ENCODE data around the gene SHB.
A peak's percentile ranks its signal among the peaks of the same experiment; 100 is the strongest.

SHB gene

DNA sequence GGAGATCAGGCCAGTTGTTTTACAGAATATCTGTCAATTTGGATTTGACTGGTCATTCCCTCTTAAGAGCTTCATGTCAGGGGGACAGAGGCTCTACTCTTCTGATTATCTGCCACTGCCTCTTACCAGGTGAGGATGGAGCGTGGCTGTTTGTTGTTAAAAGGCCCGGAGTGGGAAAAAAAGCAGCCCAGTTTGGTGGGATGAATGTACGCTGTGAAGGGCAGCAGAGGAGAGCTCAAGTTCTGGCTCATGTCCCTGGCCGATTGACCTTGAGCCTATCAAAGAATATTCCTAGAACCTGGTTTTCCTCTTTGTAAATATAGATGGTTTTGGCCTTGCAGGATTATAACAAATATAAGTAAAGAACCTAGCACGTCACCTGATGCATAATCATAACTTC, 16.3 kb upstream of the SHB start:
- no peak for DNase-seq

DNA sequence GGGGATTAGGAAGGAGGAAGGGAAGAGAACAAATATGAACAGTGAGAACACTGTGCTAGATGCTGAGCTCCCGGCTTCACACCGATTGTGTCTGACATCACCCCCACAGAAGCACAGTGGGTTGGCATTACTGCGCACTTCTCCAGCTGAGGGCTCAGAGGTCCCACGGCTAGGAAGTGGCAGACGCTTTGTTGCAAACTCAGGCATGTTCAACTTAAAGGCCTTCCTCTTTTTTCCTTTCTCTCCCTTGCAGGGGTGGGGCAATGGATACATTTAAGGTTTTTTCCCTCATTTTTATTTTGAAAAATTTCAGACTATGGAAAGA, 15.5 kb upstream of the SHB start:
- DNase-seq, result peak; percentile 77

DNA sequence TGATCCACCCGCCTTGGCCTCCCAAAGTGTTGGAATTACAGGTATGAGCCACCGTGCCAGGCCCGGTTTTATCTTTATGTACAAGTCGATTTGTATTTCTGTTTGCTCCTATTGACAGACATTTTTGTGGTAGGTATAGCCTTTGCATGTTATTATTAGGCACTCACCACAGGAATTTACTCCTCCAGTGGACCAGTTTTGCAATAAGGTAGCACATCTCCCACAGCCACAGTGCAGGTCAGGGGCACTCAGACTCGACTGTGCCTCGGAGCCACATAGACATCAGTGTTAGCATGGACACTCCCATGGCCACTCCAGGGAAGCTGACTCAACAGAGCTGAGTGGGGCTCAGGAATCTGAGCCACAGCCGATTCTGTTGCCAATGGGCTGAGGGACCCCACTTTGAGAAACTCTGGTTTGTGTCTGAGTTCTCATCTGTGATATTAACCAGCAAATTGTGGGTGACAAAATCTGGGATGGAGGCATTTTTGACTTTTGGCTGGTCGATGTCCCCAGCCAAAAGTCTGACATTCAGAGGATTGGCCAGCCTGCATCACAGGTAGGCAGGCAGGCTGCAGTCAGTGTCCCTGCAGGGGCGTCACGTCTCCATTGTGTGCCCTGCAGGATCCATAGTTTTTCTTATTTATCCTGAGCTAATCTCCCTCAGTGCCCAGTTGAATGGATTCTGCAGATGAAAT, 15.0 kb upstream of the SHB start:
- DNase-seq, result no peak

DNA sequence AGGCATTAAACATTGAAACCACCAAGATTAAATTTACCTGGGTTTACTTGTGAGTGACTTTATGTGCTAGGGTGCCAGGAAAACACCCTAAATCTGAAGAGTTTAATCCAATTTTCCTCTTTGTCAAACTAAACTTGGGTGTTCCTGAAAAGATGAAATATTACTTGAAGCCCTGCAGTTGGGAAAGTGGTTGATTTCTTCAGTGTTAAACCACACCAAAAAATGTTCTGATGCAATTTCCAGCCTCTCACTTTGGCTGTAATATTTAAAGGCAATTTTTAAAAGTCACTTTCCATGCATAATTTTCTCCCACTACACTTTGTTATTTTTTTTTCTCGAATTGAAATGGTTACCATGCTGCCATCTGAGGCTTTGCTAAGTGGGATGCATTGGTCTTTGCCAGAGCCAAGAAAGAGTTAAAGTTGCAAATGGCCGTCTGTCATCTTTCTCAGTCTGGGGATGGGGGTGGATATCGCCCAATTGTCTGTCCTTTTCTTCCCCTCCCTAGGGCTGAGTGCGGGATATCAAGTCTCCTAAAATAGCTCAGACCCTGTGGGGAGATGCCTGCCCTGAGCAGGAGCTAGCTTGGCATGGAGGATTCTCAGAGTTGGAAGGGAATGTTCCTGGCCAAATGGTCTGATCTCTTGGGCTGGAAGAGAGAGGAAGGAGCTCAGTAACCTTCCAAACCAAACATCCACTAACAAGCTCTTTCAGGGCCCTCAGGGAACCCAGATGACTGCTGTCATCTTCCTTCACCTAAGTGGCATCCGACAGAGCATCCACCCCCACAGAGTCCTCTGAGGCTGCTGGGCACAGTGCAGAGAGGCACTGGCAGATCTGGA, 13.6 kb upstream of the SHB start:
- DNase-seq, result peak; percentile 44

DNA sequence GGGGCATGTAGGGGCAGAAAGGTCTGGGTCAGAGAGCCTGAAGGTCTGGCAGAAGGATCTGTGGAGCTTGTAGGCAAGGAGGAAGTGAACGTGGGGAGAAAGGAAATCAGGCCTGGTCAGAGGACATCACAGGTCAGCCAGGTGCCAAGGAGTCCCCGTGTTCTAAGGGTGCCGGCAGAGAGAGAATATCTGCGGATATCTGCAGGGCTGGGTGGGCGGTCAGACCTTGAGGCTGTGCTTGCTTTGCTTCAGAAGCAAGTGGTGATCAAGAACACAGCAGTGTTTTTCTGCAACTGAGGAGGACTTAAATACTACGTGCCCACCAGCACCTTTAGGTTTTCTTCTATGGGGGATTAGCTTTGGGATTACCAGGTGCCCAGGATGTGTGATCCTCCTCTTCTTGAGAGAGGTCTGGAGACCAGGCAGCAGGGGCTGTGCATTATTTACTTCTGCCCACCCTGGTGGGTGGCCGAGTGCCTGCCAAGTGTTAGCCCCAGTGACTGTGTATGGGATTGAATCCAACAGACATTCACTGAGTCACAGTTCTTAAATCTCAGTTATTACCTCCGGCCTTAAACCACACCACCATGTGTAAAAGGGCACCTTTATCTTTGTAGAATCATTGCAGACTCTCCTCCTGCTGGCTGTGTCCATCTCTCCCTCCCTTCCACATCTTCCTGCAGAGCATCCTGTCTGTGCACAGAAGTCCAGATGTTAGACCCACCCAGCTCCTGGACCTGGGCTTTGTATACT, 12.5 kb upstream of the SHB start:
- no peak for DNase-seq

DNA sequence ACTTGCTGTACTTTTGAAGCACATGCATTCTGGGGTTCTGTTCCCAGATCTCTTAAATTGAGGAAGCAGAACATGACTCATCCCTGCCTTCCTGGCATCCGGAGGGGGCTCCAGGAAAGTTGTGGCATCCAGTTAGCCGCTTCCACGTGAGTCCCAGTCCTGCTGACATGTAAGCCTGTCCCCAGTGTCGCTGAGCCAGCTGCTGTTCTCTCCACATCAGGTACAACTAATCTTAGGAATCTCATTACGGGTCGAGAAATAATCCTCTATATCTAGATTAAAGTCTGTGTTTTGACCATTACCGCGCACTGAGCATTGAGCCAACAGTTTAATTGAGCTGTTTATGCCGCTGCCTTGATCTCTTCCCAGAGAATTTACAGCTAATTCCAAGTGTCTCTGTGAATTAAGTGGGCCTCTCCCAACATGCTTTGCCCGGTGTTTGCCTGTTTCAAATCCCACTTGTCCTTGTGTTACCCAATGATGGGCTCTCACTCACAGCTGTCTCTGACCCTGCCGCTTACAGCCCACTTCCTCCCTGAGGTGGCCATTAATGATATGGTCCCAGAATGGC, 10.5 kb upstream of the SHB start:
- DNase-seq, result peak; percentile 57

DNA sequence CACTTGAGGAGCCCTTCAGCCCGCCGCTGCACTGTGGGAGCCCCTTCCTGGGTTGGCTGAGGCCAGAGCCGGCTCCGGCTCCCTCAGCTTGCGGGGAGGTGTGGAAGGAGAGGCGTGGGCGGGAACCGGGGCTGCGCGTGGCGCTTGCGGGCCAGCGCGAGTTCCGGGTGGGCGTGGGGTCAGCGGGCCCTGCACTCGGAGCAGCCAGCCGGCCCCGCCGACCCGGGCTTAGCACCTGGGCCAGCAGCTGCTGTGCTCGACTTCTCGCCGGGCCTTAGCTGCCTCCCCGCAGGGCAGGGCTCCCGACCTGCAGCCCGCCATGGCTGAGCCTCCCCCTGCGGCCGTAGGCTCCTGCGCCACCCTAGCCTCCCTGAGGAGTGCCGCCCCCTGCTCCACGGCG, 6.2 kb upstream of the SHB start:
- DNase-seq, result no peak

DNA sequence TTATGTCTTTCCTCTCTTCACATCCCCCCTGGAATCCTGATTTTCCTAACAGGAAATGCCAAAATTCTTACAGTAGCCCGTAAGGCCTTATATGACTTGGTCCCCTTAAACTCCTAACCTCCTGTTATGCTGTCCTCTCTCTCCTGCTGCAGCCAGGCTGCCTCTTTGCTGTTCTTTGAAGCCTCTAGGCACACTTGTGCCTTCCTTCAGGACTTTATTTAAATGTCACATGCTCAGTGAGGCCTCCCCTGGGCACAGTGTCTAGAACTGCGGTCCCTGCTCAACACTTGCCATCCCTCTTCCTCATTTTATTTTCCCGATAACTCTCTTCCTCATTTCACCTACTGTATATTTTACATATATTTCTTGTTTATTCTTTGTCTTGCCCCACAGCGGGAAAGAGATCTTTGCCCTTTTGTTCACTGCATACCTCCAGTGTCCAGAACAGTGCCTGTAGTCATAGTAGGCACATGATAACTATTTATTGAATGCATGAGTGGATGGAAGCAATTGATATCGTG, 5.5 kb upstream of the SHB start:
- DNase-seq, result peak; percentile 56

DNA sequence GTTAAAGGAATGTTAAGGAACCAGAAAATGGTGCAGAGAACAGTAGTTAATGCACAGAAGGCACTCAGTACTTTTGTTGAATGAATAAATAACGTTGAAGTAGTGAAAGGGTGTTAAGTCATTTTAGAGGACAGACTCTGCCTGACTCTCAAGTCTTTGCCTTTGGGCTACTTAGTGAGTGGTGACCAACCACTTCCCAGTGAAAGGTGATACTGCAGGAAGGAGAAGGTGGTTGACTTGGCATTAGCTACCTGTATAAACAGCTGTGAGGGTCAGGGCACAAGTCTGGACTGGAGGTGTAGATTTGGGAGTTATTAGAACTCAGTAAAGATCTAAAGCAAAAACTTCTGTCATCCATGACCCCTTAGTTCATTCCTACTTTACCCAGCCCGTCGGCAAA, 4.9 kb upstream of the SHB start:
- DNase-seq, result no peak

DNA sequence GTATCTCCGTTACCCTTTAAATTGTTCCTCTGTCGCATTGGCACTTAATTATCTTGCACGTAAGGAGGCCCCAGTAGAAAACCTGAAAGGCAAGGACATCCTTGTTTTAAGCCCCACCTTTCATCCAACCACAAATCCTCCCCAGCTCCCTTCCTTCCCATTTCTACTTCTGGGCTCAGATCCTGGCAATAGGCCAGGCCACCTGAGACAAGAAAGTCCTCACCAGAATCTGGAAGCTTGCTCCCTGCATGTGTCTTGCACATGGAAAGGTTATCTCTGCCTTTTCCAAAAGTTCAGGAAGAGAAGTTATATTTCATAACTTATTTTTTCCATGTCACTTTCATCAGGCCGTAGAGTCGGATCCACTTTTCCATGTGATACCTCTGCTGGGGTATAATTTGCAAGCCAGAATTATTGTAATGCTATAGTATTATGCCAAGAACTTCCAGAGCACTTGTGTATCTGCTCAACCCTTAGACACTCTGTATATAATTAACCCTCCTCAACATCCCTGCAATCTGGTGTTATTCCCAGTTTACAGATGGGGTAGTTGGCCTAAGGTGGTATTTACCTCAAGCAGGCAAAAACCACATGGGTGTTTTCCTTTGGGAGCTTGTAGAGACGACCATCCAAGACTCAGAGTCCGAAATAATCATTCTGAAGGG, 2.6 kb upstream of the SHB start:
- no peak for DNase-seq

DNA sequence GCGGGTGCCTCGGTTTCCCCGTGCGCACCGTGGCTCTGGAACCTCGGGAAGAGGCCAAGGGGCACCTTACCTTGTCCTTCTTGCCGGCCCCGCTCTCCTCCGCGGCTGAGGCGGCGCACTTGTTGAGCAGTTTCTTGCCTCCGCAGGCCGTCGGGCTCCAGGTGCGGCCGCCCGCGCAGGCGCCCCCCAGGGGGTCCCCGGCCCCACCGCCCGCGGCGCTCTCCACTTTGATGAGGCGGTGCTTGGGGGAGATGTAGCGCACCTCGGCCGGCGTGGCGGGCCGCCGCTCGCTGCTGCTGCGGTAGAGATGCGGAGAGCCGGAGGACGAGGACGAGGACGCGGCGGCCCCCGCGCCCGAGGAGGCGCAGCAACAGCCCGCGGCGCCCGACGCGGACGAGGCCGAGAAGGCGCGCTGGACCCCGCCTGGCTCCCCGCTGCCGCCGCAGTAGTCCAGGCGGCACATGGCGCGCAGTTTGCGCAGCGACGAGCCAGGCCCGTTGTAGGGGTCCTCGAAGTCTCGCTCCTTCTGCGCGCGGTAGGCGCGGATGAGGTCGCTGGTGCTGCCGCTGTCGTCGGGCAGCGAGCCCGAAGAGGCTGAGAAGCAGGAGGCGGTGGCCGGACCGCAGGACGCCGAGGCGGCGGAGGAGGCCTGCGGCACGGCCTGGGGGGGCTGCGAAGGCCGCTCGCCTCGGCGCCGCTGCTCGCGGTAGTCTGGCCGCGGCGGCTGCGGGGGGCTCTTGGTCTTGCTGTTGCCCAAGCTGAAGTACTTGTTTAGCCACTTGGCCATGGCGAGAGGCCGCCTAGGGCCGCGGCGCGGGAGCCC, 957 bp downstream of the SHB start:
- no peak for DNase-seq

DNA sequence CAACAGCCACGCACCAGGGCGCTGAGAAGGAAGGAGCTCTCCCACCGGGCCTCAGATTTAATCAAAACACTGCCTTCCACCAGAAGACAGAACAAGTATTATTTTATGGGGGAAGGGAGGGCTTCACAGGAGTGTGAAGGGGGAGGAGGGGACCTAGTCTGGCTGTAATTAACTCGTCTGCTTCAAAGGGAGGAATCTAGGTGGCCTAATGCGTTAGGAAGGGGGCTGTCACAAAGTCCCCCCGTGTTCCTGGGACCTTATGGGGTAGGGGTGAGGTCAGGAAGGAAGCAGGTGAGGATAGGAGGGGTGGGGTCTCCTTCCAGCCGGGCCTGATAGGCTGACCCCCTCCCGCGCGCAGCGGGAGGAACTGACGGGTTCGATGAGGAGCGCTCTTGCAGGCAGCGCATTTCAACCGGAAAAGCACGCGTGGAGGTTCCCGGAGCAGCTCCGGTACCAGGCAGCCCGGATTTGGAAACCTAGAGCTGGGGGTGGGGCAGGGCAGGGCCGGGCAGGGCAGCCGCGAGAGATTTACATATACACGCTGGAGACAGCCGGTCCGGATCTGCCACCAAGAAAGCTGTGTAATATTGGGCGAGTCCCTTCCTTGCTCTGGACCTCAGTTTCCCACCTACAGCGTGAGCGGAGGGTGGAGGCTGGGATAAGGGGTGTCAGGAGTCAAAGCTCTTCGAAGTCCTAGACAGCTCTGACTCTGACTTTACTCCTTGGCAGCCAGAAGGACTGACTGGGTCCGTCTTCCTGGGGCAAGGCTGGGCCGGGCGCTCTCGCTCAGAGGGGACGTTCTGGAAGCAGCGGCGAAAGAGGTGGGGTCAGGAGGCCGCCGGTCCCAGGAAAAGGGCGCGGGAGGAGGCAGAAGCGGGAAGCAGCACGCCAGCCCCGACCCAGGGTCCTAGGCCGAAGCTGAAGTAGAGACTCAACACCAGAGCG, 1.8 kb downstream of the SHB start:
- peak; percentile 44 for DNase-seq

DNA sequence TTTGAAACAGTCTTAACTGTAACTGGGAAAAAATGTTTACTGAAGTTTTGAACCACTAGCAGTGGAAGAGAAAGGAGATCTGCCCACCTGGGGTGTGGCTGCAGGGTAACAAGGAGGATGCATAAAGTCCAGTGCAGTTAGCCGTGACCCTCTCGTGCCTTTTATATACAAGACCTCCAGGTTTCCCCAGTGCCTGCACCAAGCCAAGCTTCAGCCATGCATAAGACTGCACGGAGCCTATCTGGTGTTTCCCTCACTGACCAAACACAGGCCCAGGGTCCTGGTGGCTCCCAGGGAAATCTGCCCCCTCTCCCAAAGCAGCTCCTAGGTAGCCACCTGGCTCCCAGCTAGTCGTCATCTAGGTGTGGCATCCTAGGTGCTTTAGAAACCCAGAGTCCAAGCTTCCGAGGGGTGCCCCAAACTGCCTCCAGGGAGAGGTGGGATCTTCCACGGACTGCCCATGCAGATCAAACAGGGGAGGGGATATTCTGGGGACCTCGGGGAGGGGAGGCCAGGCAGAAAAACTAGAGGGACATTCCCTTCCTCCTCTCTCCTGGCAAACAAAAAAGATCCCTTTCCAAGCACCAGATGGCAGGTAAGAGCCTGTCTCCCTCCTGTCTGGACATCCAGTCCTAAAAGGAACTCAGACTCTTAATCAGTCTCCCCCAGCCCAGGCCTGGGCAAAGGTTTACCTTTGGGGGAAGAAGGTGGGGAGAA, 2.7 kb downstream of the SHB start:
- DNase-seq, result no peak

DNA sequence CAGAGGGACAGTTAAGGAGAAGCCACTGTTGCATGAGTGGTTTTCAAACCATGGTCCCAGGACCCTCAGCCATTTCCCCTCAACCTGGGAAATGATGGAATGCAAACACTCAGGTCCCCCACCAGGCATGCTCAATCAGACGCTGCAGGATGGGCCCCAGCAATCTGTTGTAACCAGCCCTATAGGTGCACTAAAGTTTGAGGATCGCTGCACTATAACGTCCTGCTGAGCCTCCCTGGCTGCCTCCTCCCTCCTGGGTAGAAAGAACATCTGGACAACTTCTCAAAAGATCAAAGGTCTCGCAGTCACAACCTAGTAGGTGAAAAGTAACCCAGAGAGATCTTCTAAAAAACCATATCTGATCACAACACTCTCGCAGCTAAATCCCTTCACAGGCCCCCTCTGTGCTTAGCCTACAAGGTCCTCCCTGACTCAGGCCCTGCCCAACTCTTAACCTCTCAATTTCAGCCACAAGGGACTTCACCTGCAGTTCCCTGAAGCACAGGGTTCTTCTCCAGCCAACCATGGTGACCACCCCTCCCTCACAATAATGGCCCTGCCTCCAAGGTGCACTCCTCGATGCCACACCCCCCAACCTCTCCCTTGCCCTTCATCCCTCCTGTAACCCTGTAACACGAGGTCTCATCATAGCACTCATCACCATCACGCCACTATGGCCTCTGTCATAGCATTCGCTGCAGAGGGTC, 3.5 kb downstream of the SHB start:
- no peak for DNase-seq

DNA sequence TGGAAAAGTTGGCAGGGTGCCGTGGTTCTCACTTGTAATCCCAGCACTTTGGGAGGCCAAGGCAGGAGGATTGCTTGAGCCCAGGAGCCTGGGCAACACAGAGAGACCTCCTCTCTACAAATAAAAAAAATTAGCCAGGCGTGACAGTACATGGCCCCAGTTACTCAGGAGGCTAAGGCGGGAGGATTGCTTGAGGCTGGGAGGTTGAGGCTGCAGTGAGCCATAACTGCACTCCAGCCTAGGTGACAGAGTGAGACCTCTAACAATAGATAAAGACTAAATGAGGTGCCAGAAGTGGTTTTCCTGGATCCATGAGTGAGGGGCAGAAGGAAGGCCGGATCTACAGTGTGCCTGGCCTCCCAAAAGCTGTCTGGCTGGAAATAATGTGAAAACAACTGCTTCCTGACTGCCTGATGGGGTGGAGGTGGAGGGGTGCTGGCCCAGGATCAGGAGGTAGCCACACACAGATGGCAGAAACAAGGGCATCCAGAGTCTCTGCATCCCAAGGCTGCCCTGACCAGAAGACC, 4.1 kb downstream of the SHB start:
- DNase-seq, result no peak

DNA sequence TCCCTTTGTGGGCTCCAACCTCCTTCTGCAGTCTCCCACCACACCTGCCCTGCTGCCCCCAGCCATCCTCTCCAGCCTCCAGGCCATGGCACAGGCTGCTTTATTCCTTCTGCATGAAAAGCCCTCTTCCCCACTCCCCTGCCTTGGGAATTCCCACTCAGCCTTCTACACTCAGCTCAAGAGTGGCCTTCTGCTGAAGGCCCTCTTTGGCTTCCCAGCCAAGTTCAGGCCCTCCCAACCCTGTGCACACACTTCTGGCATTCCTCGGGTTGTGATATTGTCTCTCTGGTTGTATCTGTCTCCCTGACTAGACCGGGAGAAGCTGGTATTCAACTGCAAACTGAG, 5.7 kb downstream of the SHB start:
- DNase-seq, result no peak

DNA sequence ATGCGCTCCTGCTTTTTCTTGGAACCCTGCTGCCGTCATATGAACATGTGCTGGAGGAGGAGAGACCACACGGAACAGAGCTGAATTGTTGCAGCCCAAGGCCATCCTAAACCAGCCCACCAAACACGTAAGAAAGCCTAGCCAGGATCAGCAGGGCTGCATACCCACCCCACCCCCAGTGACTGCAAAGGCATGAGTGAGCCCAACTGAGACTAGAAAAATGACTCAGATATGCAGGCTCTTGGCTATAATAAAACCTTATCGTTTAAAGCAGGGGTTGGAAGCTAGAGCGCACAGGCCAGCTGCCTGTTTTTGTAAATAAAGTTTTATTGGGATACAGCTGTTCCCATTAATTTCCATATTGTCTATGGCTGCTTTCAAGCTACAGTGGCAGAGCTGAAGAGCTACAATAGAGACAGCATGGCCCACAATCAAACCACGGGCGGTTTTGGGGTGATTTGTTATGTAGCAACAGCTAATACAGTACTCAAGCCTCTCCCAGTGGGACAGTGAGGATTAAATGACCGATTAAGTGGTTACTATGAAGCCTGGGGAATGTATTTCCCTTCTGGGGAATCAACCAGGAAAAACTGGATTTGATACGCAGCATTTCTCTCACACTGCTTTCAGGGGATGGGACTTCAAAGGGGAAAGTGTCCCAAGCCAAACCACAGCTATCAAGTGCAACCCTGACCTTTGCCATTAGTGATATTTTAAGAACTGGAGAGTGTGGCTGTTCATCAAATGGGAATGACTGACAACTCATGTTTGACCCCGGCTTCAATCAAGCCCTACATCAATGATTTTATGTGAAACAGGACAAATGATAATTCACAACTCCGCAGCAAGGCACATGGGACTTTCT, 6.3 kb downstream of the SHB start:
- no peak for DNase-seq

DNA sequence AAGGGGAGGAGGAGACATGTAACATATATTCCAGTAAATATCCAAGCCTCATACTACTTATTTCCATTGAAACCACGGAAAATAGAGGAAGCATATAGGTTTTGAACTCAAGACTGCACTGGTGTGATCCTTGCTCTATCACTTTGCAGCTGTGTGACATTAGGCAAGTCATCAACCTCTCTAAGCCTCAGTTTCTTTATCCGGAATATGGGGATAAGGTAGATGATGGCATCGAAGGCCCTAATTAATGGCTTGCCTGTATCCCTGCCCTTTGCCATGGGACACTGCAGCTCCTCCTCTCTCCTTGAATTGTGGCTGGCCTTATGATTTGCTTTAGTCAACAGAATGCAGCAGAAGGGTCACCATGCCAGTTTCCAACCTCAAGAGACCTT, 6.9 kb downstream of the SHB start:
- no peak for DNase-seq
